Measurements from ENCODE around the gene PRKAR2B.

The PRKAR2B gene

DNA sequence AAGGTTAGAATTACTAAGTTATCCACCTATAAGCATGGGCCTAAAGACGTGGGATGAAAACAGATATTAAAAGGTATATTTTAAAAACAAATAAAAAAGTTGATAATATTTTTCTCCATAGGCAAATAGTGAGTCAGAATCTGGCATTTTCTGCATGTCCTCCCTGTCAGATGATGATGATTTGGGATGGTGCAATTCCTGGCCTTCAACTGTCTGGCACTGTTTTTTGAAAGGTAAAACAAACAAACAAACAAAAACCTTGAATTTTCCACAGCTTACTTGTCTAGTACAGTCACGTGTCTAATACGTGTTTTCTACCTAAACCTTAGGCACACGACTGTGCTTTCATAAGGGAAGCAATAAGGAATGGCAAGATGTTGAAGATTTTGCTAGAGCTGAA, 141.7 kb downstream of the PRKAR2B start:
- H2BK12ac ChIP-seq (ENCODE audit: low read length), result no peak overlapping the region
- no peak for DNase-seq
- no peak overlapping the region for H2BK5ac ChIP-seq (ENCODE audit: low read depth, low read length, poor library complexity)
- no peaks in the 10 kb centered on the region for H3K27me3 ChIP-seq (ENCODE audit: insufficient read depth, low read length)
- no peak overlapping the region for H4K91ac ChIP-seq (ENCODE audit: low read depth, low read length)
- H3K9me3 ChIP-seq (ENCODE audit: insufficient read depth, low read depth, low read length), result no peaks in the 10 kb centered on the region
- H3K36me3 ChIP-seq (ENCODE audit: control insufficient read depth in 1 of 2, insufficient read depth in 2 of 2, low read length in 2 of 2), result peaks cover 0 to 14% of the 10 kb centered on the region in 2 experiments
- no peak overlapping the region for H3K4me2 ChIP-seq (ENCODE audit: low read length)
- H2AK5ac ChIP-seq (ENCODE audit: low read length), result no peak overlapping the region
- H3K79me1 ChIP-seq (ENCODE audit: low read length), result no peaks in the 10 kb centered on the region
- no peak overlapping the region for H2AFZ ChIP-seq (ENCODE audit: insufficient read depth, low read length, poor library complexity)
- H3K4ac ChIP-seq (ENCODE audit: low read depth, low read length), result no peak overlapping the region
- no peaks in the 10 kb centered on the region for H3K79me2 ChIP-seq (ENCODE audit: control insufficient read depth, insufficient read depth, low read length, poor library complexity)
- H3K4me1 ChIP-seq (ENCODE audit: control insufficient read depth in 1 of 2, insufficient read depth in 2 of 2, low read length in 2 of 2), result peaks cover 0 to 2% of the 10 kb centered on the region in 2 experiments
- no CpG with 5 or more reads among the region's 4 CpGs for WGBS (ENCODE audit: extremely low coverage, insufficient coverage, insufficient read length)
- H3K14ac ChIP-seq (ENCODE audit: low read length), result no peak overlapping the region
- H4K8ac ChIP-seq (ENCODE audit: low read depth, low read length), result no peak overlapping the region
- H3K27ac ChIP-seq (ENCODE audit: low read depth, low read length), result no peak overlapping the region
- no peak overlapping the region for H2BK120ac ChIP-seq (ENCODE audit: insufficient read depth, low read length, poor library complexity)
- H3K9ac ChIP-seq (ENCODE audit: low read length), result no peak overlapping the region
- no peak overlapping the region for H3K4me3 ChIP-seq (ENCODE audit: low read depth, low read length)
- no peak overlapping the region for H4K12ac ChIP-seq (ENCODE audit: low read depth, low read length)
- no peak overlapping the region for H3K18ac ChIP-seq (ENCODE audit: low read length)
- H3K23ac ChIP-seq (ENCODE audit: low read length), result no peak overlapping the region

DNA sequence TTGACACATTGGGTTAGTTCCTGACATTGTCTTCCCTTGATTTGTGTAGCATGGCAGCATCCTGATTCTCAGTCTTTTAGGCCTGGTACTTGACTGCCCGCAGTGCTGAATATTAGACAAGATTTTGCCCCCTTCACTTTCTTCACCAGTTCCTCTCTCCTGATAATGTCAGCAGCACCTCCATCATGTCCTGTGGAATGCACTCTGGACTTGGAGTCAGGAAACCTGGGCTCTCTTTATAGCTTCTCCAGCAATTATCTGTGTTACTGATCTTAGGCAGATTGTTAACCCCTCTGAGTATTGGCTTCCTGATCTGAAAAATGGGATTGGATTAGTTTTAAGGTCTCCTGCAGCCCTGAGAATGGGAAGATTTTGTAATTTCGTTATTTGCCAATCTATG, 143.3 kb downstream of the PRKAR2B start:
- Histone ChIP-seq H2BK5ac (ENCODE audit: low read depth, low read length, poor library complexity) (no peak overlapping the region), H3K4me2 (ENCODE audit: low read length) (no peak overlapping the region), H3K18ac (ENCODE audit: low read length) (no peak overlapping the region), H4K91ac (ENCODE audit: low read depth, low read length) (no peak overlapping the region), H3K9me3 (ENCODE audit: insufficient read depth, low read depth, low read length) (no peaks in the 10 kb centered on the region), H3K4ac (ENCODE audit: low read depth, low read length) (no peak overlapping the region), H3K14ac (ENCODE audit: low read length) (no peak overlapping the region), H3K79me1 (ENCODE audit: low read length) (no peaks in the 10 kb centered on the region), H2BK120ac (ENCODE audit: insufficient read depth, low read length, poor library complexity) (no peak overlapping the region), H2AK5ac (ENCODE audit: low read length) (no peak overlapping the region), H3K23ac (ENCODE audit: low read length) (no peak overlapping the region), H2AFZ (ENCODE audit: insufficient read depth, low read length, poor library complexity) (no peak overlapping the region), H3K36me3 (ENCODE audit: control insufficient read depth in 1 of 2, insufficient read depth in 2 of 2, low read length in 2 of 2) (peaks cover 0 to 15% of the 10 kb centered on the region in 2 experiments), H3K4me1 (ENCODE audit: control insufficient read depth in 1 of 2, insufficient read depth in 2 of 2, low read length in 2 of 2) (peaks cover 0 to 2% of the 10 kb centered on the region in 2 experiments), H3K27ac (ENCODE audit: low read depth, low read length) (no peak overlapping the region), H3K4me3 (ENCODE audit: low read depth, low read length) (no peak overlapping the region), H4K12ac (ENCODE audit: low read depth, low read length) (no peak overlapping the region), H2BK12ac (ENCODE audit: low read length) (no peak overlapping the region), H3K79me2 (ENCODE audit: control insufficient read depth, insufficient read depth, low read length, poor library complexity) (no peaks in the 10 kb centered on the region), H3K9ac (ENCODE audit: low read length) (no peak overlapping the region), H4K8ac (ENCODE audit: low read depth, low read length) (no peak overlapping the region), H3K27me3 (ENCODE audit: insufficient read depth, low read length) (no peaks in the 10 kb centered on the region)
- WGBS (ENCODE audit: extremely low coverage, insufficient coverage, insufficient read length), result no CpG with 5 or more reads among the region's 2 CpGs
- DNase-seq, result no peak

- Histone ChIP-seq H3K36me3 (ENCODE audit: control insufficient read depth in 1 of 2, insufficient read depth in 2 of 2, low read length in 2 of 2) (peaks cover 0 to 16% of the 10 kb centered on the region in 2 experiments), H2BK120ac (ENCODE audit: insufficient read depth, low read length, poor library complexity) (no peak overlapping the region), H4K12ac (ENCODE audit: low read depth, low read length) (no peak overlapping the region), H3K4me2 (ENCODE audit: low read length) (no peak overlapping the region), H2BK5ac (ENCODE audit: low read depth, low read length, poor library complexity) (no peak overlapping the region), H3K27me3 (ENCODE audit: insufficient read depth, low read length) (no peaks in the 10 kb centered on the region), H2AK5ac (ENCODE audit: low read length) (no peak overlapping the region), H3K4me3 (ENCODE audit: low read depth, low read length) (no peak overlapping the region), H3K4ac (ENCODE audit: low read depth, low read length) (no peak overlapping the region), H2BK12ac (ENCODE audit: low read length) (no peak overlapping the region), H3K79me1 (ENCODE audit: low read length) (no peaks in the 10 kb centered on the region), H3K23ac (ENCODE audit: low read length) (no peak overlapping the region), H3K18ac (ENCODE audit: low read length) (no peak overlapping the region), H3K79me2 (ENCODE audit: control insufficient read depth, insufficient read depth, low read length, poor library complexity) (no peaks in the 10 kb centered on the region), H4K8ac (ENCODE audit: low read depth, low read length) (no peak overlapping the region), H3K27ac (ENCODE audit: low read depth, low read length) (no peak overlapping the region), H3K9ac (ENCODE audit: low read length) (no peak overlapping the region), H3K9me3 (ENCODE audit: insufficient read depth, low read depth, low read length) (no peaks in the 10 kb centered on the region), H4K91ac (ENCODE audit: low read depth, low read length) (no peak overlapping the region), H3K14ac (ENCODE audit: low read length) (no peak overlapping the region), H3K4me1 (ENCODE audit: control insufficient read depth in 1 of 2, insufficient read depth in 2 of 2, low read length in 2 of 2) (peaks cover 0 to 2% of the 10 kb centered on the region in 2 experiments), H2AFZ (ENCODE audit: insufficient read depth, low read length, poor library complexity) (no peak overlapping the region)
- no CpG with 5 or more reads among the region's 2 CpGs for WGBS (ENCODE audit: extremely low coverage, insufficient coverage, insufficient read length)
- no peak for DNase-seq
Measured at GRCh38 chr7:107190090-107190489, 145.6 kb downstream of the PRKAR2B start.

- no peaks in the 10 kb centered on the region for H3K79me2 ChIP-seq (ENCODE audit: control insufficient read depth, insufficient read depth, low read length, poor library complexity)
- no peak overlapping the region for H3K4me3 ChIP-seq (ENCODE audit: low read depth, low read length)
- no peak overlapping the region for H4K91ac ChIP-seq (ENCODE audit: low read depth, low read length)
- H2BK5ac ChIP-seq (ENCODE audit: low read depth, low read length, poor library complexity), result no peak overlapping the region
- no peak overlapping the region for H2BK12ac ChIP-seq (ENCODE audit: low read length)
- no peak overlapping the region for H3K4me2 ChIP-seq (ENCODE audit: low read length)
- no CpG with 5 or more reads among the region's 1 CpG for WGBS (ENCODE audit: extremely low coverage, insufficient coverage, insufficient read length)
- no peaks in the 10 kb centered on the region for H3K4me1 ChIP-seq (ENCODE audit: control insufficient read depth in 1 of 2, insufficient read depth in 2 of 2, low read length in 2 of 2)
- H3K79me1 ChIP-seq (ENCODE audit: low read length), result no peaks in the 10 kb centered on the region
- H3K27ac ChIP-seq (ENCODE audit: low read depth, low read length), result no peak overlapping the region
- H3K18ac ChIP-seq (ENCODE audit: low read length), result no peak overlapping the region
- no peak overlapping the region for H3K4ac ChIP-seq (ENCODE audit: low read depth, low read length)
- H3K9ac ChIP-seq (ENCODE audit: low read length), result no peak overlapping the region
- H3K14ac ChIP-seq (ENCODE audit: low read length), result no peak overlapping the region
- no peak overlapping the region for H2AK5ac ChIP-seq (ENCODE audit: low read length)
- H2BK120ac ChIP-seq (ENCODE audit: insufficient read depth, low read length, poor library complexity), result no peak overlapping the region
- no peak overlapping the region for H2AFZ ChIP-seq (ENCODE audit: insufficient read depth, low read length, poor library complexity)
- no peak overlapping the region for H3K23ac ChIP-seq (ENCODE audit: low read length)
- H3K9me3 ChIP-seq (ENCODE audit: insufficient read depth, low read depth, low read length), result no peaks in the 10 kb centered on the region
- H4K8ac ChIP-seq (ENCODE audit: low read depth, low read length), result no peak overlapping the region
- H3K36me3 ChIP-seq (ENCODE audit: control insufficient read depth in 1 of 2, insufficient read depth in 2 of 2, low read length in 2 of 2), result peaks cover 8 to 22% of the 10 kb centered on the region in 2 experiments
- H4K12ac ChIP-seq (ENCODE audit: low read depth, low read length), result no peak overlapping the region
- no peaks in the 10 kb centered on the region for H3K27me3 ChIP-seq (ENCODE audit: insufficient read depth, low read length)
- DNase-seq, result no peak
Measured at GRCh38 chr7:107194052-107194451, 149.5 kb downstream of the PRKAR2B start.
